NCI-H2107 (cell line): ENCODE measurements around the gene WDR5.

ENCODE experiments used
- DNase-seq: peaks from one replicate; lab custom pipeline; 2025; lab: John Stamatoyannopoulos, UW

WDR5 gene

GRCh38 chr9:134208981-134209725 lies 73.3 kb downstream of the WDR5 start:
- DNase-seq, result no peak
